GM18520 (cell line): ENCODE data around the gene OCIAD2.
"Not testable (repeated sequence)": the region's sequence is repeated elsewhere in the genome, so short reads cannot be mapped to it uniquely, and the experiment has no call there.

Experiments used
- ATAC-seq: cut with Tn5 transposase; IDR thresholded peaks from one replicate; pipeline ENCODE4 v1.9.1; 2021; ENCODE audit not compliant: unreplicated experiment

OCIAD2 gene, protein sequence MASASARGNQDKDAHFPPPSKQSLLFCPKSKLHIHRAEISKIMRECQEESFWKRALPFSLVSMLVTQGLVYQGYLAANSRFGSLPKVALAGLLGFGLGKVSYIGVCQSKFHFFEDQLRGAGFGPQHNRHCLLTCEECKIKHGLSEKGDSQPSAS

DNA sequence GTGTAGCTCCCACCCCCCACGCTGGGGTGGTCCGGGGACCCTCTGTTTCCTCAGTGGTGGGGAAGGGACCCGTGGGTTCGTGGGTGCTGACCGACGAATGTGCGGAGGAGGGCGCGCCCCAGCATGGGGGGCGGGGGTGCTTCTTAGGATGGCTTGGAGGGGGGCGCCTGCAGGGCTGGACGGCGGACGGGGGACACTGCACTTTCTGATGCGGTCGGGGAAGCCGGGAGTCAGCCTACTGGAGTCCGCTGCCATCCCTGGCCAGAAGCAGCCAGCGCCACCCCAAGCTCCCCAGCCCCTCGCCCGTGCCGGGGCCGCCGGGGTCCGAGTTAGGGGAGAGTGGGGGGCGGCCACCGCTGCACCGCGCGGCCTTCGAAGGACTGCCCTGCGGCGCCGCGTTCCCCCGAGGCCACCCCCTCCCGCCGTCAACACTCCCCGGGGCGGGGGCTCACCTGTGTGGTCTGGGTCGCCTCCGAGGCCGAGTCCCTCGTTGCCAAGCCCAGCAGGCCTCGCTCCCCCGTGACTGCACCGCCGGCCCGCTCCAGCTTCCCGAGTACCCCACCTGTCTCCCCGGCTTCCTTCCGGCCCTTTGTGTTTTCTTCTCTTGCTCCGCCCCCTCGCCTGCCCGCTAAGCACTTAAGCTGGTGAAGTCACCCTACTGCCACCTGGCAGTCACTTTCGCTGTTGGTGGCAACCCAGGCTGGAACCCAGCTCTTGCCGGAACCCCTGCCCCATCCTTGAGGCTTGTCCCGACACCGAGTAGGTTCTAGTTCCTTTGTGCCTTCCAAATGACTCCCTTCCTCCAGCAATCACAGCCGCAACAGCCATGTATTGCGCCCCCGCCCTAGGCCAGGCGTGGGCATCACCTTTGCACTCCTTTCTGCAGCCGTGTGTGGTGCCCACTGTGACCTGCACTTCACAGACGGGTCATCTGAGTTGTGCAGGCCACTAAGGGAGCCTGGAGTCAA, at the start of gene OCIAD2:
Gene OCIAD2 (minus strand): TSS at position 569 of the 968 bp plus-strand sequence. CDS start 2,225 bp downstream, outside the sequence.
- peak; percentile 95 for ATAC-seq

DNA sequence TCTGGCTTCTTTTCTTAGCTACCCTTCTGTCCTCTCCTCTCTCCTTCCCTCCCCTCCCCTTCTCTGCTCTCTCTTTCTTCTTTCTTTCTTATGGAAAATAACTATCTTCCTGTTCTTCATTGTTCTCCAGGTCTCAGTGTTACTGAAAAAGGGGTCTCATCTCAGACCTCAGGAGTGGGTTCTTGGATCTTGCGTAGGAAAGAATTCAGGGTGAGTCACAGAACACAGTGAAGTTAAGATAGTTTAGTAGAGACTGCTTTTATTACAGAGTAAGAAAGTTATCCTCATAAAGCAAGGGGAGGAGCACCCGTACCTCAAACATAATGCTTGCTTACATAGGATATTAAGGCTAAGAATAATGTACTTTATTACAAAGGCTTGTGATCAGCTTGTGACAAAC, 47.7 kb upstream of the OCIAD2 start:
- no peak for ATAC-seq

DNA sequence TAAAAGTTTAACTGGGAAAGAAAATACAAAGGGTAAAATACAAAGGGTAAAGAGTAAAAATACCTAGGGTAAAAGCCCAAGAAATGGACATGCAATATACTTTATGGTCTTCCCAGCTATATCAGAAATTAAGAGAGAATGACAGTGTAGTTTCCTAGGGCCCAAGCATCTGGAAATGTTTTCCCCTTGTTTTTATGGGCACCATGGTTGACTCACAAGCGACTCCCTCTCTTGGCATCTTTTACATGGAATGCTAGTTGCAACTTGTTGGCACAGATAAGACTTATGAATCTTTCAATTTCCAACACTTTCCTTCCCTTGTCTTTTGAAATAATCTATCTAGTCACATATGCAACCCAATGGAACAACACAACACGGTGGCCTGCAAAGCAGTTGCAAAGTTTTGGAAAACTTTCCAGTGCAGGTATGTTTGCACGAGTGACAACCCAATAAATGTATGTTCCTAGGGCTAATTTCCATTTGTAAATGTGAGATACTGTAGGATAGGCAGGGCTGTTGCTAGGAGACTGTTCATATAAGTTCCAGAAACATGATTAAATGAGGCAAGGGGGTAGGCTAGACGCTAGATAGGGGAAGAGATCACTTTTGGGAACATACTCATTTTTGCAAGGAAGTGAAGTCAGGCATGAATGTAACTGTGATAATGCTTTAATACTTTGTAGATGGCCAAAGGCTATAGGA, 43.1 kb upstream of the OCIAD2 start:
- ATAC-seq, result no peak

DNA sequence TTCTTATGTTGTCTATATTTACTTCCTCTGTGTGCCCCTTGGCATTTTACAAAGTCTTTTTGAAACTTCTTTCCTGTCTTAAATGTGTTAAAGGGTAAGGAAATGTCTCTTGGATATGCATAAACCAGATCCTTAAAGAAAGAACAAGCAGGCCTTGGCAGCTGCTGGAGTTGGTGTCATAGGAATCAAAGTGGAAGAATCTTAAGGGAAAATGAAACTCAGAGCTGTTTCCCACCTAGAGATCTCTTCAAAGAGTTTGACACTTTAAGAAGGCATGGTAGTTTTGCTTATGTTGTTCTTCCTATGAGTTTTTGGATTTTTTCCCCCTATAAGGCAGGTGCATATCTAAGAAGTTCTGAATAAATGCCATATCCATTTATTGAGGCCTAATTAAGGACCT, 42.5 kb upstream of the OCIAD2 start:
- ATAC-seq, result no peak

DNA sequence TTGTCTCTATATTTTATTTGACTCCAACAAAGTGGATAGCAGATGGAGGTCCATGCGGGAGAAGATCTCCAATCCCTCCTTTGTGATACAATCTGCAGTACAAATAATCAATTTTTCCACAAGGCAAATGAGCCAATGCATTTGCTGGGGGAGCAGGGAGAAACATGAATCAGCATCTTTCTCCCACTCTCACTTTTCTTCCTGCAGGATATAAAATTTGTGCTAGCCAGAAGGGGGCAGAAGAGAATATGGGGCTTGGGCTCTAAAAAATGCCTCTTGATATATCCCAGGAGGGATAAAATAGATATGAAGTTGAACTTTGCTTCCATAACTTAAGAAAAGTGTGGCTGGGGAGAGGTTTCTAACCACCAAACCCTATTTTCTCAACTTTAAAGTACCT, 41.2 kb upstream of the OCIAD2 start:
- ATAC-seq, result no peak

DNA sequence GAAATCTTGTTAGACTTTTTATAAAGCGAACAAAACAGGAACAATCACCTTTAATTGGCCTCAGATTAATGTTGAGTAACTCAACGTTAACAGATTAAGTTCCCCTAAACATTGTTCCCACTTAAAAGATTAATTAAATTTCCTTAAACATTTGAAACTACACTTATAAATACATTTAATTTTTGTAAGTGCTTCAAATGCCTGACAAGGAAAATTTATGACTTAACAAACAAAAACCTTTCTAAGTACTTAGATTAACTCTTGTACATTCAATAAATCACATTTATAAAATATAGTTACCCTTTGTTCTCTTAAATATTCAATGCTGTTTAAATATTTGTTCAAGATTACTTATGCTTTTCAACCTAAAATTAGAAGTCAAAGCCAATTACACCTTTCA, 39.4 kb upstream of the OCIAD2 start:
- ATAC-seq, result no peak

DNA sequence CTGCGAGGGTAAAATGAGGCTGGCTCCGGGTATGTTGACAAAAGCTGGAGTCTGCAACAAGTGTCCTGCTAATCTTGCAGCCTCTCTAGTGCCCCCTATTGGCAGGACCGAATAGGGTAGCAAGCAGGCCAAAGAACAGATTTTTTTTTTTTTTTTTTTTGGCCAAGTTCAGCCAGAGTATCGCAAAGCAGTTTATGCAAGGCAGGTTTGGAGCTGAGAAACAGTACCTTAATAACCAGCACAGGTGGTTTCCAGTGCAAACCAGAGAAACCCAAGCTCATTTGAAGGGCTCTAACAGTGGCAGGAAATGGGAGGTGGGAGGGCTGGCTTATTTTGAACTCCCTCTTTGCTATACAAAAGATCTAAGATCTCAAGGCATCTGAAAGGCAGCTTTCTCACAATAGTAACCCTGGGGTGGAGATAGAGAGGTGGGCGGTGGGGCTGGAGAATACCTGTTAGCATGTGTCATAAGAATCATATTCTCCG, 38.2 kb upstream of the OCIAD2 start:
- ATAC-seq, result no peak

DNA sequence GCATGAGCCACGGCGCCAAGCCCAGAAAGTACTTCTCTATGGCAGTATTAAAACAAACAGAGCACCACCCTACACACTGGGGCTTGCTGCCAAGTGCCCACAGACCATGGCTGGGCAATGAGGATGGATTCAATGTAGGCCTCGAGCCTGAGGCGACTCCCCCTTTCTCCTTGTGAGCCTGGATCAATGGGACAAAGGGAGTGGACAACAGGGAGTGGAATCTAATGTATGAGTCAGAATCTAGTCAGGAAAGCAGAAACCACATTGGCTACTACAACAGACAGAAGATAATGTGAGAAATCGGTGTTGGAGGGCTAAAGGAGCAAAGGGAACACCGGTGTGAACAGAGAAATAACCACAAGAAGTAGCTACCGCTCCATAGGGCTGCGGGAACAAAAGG, 37.7 kb upstream of the OCIAD2 start:
- ATAC-seq, result no peak

DNA sequence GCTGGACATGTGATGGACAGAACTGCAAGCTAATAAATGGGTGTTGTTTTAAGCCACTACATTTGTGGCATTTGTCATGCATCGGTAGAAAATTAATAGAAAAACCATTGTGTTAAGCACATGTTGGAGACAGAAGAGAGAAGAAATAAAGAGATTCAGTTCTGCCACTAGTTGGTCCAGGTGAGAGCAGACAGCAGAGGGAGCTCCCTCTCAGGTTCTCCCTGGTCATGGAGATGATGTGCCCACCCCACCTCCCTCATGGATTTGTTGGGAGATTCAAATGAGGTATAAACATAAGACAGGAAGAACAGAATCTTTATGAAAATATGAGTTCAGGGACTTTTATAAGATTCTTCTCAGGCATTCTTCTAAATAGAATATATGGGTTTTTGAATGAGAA, 36.8 kb upstream of the OCIAD2 start:
- ATAC-seq, result no peak

DNA sequence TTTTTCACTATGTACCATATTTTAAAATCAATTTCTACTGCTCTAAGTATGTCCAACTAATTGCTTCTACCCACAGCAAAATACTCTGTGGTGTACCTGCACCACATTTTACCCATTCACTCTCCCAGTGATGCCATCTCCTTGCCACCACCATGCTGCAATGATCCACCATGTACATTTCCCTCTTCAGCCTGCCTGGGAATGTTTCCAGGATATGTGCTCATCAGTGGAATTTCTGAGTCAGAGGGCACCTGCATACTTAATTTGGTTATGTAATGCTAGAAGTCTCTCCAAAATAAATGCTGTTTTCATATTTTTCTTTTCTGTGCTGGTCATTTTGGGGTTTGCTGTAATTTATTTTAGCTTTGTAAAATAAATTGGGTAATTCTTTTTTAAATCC, 33.2 kb upstream of the OCIAD2 start:
- no peak for ATAC-seq

DNA sequence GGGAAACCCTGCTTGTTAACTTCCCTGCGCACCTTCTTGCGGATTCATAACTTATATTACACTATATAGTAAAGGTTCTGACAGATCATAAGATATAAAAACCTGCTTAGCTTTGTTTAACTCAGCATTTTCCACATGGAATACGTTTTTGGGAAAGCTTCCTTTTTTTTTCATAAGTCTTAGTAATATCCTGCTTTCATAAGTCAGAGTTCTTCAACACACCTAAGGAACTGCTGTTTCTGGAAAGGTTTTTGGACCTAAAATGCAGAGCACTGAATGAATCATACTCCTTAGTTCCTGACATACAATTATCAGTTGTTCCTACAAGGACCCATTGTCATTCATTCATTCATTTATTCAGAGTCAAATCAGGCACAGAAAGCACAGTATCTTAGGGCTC, 32.3 kb upstream of the OCIAD2 start:
- ATAC-seq, result no peak

DNA sequence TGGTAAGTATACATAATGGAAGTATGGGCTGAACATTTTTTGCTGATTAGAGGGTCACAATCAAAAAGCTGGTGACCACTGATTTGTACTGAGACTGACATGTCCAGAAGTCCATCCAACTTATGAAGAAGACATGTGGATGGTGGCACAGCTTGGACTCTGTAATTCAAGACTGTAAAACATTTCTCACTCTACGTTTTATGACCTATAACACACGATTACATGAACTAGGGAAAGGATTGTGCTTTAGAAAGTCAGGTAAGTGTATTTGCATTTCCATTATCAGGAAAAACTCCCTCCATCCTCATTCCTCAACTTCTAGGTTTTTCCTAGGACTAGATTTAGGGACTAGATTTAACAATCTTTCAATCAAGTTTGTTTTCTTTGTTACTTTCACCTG, 30.5 kb upstream of the OCIAD2 start:
- ATAC-seq, result no peak

DNA sequence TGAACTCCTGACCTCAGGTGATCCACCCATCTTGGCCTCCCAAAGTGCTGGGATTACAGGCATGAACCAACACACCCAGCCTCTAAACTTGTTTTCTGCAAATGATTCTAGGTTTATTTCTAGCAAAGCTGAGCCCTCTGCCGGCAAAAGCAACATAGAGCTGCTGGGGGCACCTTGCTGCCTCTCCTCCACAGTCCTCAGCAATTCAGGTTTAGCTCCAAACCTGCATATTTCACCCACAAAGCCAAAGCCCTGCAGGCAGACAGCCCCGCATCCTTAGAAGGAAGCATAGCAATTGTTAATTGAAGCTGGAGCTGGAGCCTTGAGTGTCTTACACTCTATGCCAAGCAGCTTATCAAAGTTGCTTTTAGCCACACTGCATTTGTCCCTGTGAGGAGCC, 24.9 kb upstream of the OCIAD2 start:
- no peak for ATAC-seq

DNA sequence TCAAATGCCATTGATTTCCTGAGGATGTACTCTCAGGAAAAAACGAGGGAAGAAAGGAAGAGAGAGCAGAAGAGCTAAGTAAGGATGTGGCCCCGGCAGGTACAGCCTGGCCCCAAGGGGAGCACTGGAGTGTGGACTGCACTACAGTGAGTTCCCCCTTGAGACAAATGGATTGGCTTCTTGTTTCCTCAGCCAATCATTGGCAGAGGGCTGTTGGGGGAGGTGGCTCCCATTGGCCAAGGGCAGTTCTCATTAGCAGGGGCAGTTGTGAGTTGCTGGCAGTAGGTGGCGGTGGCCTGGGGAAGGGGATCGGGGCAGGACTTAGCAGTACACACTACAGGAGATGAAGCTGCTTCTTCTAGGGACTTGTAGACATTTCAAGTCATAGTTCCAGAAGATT, 24.1 kb upstream of the OCIAD2 start:
- ATAC-seq, result no peak

DNA sequence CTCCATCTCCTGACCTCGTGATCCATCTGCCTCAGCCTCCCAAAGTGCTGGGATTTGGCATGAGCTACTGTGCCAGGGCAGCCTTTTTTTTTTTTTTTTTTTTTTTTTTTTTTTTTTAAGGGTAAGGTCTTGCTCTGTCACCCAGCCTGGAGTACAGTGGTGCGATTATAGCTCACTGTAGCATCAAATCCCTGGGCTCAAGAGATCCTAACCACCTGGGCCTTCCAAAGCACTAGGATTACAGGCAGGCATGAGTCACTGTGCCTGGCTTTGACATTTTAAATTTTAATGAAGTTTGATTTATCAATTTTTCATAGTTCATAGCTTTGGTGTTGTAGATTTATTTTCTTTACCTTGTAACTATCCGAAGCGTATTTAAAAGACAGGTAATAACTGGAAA, 17.8 kb upstream of the OCIAD2 start:
- no peak for ATAC-seq

DNA sequence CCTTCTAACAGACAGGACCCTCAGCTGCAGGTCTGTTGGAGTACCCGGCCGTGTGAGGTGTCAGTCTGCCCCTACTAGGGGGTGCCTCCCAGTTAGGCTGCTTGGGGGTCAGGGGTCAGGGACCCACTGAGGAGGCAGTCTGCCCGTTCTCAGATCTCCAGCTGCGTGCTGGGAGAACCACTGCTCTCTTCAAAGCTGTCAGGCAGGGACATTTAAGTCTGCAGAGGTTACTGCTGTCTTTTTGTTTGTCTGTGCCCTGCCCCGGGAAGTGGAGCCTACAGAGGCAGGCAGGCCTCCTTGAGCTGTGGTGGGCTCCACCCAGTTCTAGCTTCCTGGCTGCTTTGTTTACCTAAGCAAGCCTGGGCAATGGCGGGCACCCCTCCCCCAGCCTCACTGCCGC, 16.5 kb upstream of the OCIAD2 start:
- ATAC-seq, result not testable (repeated sequence)

DNA sequence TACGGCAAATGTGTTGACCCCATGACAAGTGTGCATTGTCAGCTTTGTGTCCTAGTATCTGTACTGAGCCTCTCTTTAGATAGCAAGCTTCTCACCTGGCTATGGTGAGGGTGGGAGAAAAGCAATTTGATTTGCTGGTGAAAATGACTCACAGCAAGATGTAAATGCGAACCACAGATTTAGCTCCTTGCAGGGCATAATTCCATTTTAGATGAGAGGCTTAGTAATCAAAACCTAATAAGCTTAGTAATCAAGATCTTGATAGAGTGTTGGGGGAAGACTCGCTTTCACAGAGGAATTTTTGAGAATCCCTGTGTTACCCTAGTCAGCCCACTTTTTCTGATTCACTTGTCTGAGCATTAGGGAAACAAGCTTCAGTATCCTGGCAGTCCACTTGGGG, 7.7 kb upstream of the OCIAD2 start:
- ATAC-seq, result no peak

DNA sequence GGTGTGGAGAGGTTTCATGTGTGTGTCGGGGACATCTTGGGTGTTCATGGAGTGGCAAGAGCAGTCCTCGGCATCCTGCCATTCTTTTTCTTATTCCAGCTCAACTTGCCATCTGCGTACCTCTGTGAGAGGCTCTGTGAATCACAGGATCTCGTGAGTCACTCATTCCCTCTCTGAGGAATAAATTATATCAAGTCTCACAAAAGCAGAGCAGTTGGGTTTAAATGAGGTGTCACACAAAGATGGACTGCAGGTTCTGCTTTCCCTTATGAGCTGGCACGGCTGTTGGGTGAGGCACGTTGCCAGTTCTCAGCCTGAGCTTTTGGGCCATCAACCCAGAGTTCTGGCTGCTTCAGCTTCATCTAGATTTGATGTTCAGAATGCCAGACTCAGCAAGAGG, 6.8 kb upstream of the OCIAD2 start:
- ATAC-seq, result no peak

DNA sequence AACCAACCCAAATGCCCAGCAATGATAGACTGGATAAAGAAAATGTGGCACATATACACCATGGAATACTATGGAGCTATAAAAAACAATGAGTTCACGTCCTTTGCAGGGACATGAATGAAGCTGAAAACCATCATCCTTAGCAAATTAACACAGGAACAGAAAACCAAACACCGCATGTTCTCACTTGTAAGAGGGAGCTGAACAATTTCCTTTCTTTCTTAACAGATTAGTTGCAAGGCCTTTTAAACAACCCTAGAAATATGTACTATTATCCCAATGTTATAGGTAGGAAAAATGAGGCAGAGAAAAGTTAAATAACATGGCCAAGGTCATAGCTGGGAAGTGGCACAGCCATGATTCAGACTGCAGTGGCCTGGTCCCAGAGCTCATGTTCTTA, 5.8 kb upstream of the OCIAD2 start:
- no peak for ATAC-seq

DNA sequence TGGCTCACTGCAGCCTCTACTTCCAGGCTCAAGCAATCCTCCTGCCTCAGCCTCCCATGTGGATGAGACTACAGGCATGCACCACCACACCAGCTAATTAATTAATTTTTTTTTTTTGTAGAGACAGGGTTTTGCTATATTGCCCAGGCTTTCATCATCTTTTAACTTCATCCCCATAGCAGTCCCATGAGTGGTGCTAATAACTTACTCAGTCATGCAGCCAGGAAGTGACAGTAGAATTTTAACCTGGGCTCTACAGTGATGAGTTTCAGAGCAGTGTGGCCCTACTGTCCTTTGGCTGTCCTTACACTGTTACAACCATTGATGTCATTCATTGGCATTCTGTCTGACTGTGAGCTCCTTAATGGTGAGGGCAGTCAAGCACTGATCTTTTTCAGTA, 3.9 kb upstream of the OCIAD2 start:
- ATAC-seq, result no peak

DNA sequence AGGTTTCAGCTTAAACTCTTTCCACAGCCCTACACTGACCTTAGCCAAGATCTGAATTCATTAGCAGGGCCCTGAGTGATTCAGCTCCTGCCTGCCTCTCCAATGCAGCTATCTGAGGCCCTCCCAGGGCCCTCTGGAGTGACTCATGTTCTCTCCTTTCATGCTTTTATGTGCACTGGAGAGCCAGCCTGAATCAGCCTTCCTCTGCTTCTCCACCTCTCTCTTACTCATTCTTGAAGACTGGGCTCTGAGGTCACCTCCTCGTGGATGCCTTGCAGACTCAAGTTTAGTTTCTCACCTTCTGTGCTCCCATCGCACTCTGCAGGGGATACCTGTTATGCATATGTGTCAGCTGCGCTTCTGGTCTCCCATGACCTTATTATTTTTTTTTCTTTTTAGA, 3.1 kb upstream of the OCIAD2 start:
- no peak for ATAC-seq

DNA sequence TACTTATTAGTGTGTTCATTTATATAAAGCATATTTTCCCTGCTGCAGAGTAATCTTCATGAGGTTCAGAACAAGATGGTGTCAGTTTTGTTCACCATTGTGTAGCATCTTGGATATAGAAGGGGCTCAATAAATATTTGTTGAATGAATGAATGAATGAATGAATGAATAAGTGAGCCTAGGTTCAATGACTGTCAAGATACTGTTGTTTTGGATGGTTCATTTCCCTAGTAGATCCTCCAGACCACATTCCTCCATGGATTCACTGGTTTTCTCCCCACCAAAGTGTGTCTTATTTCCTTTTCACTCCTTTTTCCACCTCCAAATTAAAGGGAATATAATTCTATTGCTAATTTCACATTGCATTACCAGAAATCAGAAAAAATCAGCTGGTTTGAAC, 2.1 kb upstream of the OCIAD2 start:
- ATAC-seq, result no peak
